ENCODE measurements around the gene KSR1.

KSR1 gene

GRCh38 chr17:27597783-27598320 is 141.6 kb downstream of the KSR1 start:
- no peak for DNase-seq

- DNase-seq = no peak
Observed at GRCh38 chr17:27598337-27599050, 142.2 kb downstream of the KSR1 start.

DNA sequence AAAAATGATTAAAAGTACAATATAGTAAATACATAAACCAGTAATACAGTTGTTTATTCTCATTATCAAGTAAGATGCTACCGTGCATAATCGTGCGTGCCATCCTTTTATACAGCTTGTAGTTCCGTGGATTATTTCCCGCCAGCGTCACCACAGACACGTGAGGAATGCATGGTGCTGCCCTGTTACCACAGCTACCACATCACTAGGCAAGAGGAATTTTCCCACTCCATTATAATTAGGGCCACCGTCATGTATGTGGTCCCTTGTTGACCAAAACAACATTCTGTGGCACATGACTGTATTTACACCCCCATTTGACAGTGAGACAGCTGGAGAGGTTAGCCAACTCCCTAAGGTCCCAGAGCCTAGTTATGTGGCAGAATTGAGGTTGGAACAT is 144.2 kb downstream of the KSR1 start:
- no peak for DNase-seq

DNA sequence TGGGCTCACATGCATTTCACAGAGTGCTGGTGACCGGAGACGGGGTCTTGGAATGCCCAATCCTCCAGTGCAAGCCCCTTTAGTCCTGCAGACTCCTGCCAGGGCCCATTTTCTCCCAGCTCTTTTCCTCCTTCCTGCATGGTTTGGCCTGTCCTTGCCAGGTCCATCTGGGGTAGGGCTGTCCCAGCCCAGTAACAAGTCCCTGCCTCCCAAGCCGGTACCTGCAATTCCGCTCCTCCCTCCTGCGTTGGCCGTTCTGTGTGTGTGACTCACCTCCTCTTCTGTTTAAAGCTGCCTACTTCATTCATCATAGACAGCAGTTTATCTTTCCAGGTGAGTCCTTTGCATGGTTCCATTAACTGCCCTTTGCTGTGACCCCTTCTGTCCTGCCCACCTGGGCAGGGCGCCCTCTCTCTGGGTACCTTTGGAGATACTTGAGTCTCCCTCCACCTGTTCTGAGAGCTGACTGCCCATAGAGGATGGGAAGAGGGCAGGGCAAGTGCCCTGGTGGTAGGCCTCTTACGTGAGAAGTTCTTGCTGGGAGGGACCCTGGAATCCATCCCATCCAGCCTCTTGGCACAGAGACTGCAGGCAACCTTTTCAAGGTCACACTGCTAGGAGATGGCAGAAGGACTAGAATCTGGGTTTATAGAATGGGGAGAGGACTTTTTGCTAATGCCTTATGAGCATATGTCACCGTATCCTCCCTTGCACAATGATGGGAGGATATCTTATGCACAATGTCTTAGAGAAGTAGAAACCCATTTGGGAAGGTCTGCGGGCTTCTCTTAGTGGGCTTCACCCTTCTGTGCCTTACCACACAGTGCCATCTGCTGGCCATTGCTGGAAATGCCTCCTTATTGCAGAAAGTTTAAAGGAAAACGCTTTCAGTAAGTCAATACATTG is 145.1 kb downstream of the KSR1 start:
- peak; percentile 72 for DNase-seq

DNA sequence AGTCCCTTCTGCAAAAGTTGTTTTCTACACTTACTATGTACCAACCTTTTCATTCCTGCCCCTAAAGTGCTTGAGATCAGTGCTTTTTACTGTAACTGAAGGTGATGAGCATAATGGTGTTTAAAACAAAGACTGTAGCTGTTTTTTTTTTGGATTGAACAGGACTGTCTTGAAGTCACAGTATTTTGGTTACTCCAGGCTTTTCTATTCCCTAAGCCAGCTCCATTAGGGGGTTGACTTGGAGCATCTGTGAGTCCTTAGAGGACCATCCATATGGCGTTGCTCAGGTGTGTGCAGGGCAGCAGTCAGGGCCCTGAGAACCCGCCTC is 145.7 kb downstream of the KSR1 start:
- DNase-seq = no peak

DNA sequence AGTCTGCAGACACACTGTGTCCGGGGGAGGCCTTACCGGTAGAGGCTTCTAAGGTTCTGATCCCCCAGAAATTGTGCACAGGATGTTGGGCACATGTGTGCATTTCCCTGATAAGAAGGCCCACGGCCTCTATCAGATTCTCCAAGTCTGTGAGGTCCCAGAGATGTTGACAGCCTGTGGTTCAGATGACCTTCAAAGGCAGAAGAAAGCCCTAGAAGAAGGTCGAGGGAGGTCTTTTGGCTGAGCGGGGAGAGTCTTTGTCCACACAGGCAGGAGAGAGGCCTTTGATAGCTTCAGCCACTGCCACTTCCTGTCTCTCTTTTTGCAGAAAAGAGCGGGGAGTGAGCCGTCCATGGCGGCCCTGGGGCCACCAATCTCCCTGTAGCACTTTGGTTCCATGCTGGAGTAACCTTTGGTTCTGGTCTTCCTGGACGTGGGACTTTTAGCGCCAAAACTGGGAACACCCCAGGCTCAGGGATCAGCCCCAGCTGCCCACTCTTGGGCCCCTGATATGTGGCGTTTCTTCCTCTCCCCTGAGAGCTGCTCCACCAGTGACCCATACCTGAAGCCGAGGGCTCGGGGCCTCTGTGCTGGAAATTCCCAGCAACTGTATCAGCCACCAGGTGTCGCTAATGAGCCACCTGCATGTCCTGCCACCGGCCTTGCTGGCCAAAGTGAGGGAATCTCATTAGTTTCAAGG is 146.6 kb downstream of the KSR1 start:
- DNase-seq = peak; percentile 50

DNA sequence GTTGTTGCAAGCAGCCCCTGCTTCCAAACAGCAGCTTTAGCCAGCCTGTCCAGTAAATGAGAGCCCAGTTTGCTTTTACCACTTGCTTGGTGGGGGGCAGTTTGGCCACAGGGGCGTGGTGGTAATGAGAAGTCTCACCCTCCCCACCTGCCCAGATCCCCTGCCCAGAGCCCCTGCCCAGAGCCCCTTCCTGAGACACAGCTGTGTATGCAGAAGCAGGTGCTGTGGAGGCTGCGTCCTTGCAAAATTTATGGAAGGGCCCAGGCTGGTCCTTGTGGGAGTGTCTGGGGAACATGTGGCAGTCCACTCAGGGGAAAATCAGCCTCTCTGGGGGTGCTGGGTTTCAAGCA is 147.1 kb downstream of the KSR1 start:
- no peak for DNase-seq

- no peak for DNase-seq
Observed at GRCh38 chr17:27603880-27604794, 147.9 kb downstream of the KSR1 start.

GRCh38 chr17:27605409-27605808 is 149.2 kb downstream of the KSR1 start:
- DNase-seq = no peak

GRCh38 chr17:27607521-27608091 is 151.4 kb downstream of the KSR1 start:
- no peak for DNase-seq

- DNase-seq = no peak
Observed at GRCh38 chr17:27608328-27609230, 152.3 kb downstream of the KSR1 start.

DNA sequence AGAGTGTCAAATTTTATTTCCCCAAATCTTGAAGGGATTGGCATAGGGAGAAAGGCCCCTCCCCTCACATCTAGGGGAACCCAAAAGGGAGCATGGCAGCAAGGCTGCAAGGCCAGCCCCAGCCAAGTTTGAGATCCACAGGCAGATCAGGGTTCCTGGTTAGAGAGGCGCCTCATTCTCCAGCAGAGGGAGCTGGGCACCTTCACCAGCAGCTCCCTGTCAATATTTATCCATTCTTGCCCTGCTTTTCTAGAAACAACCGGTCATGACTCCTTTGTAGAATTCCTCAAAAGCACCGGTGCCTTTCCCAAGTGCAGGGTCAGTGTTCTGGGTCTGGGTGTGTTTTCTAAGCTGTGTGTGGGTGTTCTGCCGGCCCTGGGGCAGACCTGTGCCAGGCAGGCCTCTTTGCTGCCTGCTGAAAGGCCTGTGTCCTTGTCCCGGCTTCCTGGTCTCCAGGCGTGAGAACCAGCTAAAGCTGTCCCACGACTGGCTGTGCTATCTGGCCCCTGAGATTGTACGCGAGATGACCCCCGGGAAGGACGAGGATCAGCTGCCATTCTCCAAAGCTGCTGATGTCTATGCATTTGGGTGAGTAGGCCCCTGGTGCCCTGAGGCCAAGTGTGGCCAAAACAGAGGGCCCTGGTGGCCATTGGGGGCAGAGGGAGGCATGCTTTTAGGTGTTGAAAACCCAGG is 153.5 kb downstream of the KSR1 start:
- DNase-seq = no peak

- DNase-seq = no peak
Observed at GRCh38 chr17:27610304-27610677, 154.0 kb downstream of the KSR1 start.

DNA sequence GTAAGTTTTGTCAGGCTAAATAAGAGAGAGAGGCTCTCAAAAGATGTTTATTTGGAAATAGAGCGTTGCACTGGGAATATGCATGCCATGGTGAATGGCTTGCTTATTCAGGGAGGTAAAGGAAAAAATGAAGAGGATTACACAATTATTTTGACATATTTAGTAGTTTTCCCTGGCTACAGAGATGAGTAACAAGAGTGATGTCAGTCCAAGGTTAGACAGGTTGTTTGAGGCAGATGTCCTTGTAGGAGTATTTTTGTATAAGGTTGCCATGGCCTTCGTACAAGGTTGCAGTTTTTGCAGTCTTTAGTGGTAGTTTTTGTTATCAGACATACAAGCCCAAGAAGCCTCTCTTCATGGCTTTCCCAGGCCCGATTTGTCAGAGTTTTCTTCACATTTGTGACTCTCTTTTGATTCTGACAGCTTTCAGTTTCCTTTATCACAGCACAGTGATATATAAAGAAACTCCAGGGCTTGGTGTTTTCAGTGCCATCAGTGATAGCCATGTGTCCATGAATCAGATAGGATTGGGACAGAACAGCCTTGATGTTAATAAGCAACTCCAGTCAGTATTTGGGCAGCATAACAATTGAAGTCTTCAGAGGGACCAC is 156.0 kb downstream of the KSR1 start:
- DNase-seq = no peak

GRCh38 chr17:27613433-27613832 is 157.2 kb downstream of the KSR1 start:
- DNase-seq = no peak

DNA sequence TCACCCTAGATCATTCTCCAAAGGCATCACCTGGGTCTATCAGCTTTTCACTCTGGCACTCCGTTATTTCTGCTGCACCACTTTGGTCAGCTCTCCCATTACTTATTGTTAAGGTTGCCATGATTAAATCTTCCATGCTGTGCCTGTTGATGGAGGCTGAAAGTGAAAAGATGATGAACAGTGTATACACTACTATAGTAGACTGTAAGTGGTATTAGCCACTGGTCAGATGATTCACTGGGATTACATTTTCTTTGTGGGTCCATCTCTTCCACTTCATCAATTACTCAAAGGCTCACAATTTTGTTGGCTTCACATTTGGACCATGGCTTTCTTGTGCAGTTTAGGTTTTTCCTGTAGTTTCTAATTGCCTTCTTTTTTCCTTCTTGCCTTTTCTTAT is 158.9 kb downstream of the KSR1 start:
- no peak for DNase-seq

GRCh38 chr17:27616414-27616813 is 160.2 kb downstream of the KSR1 start:
- no peak for DNase-seq

- no peak for DNase-seq
Observed at GRCh38 chr17:27618417-27618816, 162.2 kb downstream of the KSR1 start.

DNA sequence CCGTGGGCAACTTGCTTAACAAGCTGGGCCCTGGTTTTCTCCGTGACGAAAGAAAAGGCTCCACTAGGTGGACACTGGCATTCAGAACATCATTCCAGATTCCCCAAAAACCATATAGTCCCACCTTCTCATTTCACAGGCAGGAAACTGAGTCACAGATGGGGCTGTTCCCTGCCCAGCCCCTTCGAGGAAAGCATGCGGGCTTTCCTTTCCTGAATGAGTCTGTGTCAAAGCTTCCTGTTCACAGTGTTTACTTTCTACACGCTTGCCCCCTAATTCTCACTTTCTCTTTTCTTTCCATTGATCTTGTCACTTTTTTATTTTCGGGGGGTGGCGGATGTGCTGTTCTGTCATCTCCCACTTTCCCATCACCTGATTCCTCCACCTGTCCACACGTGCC is 164.5 kb downstream of the KSR1 start:
- no peak for DNase-seq

- DNase-seq = no peak
Observed at GRCh38 chr17:27621536-27621935, 165.3 kb downstream of the KSR1 start.

All from fibroblast of skin of right biceps (primary cell).